GM12801 (cell line): ENCODE measurements around the gene OTOGL.

Experiments
- CTCF ChIP-seq: IDR thresholded peaks from one replicate; pipeline ENCODE4 v1.5.1; 2011; ENCODE audit warnings: control low read depth; ENCODE audit not compliant: insufficient read length; ENCODE audit errors: extremely low read depth

Gene OTOGL

GRCh38 chr12:80175307-80175930 is 76.1 kb downstream of the OTOGL start:
- TF ChIP-seq CTCF, result no peak

GRCh38 chr12:80176706-80177105 is 77.4 kb downstream of the OTOGL start:
- TF ChIP-seq CTCF, result no peak

- TF ChIP-seq CTCF, result no peak
These were observed 79.5 kb downstream of the OTOGL start for GRCh38 chr12:80178846-80179245.

DNA sequence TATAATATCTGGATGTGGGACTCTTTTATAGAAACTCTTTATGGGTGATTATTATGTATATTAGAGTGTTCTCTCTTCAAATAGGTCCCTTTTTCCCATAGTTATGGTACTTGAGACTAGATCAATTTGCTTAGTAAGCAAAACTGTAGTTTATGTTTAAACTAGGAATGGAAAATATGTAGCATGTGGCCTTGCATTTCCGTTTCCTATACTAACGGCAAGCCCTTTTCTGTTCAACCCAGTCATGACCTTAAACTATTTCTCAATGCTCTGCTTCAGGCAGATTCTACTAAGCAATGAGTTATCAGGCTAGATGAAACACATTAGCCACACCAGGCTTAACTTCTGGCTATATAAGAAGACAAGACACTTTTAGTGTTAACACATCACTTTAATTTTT is 84.6 kb downstream of the OTOGL start:
- no peak for TF ChIP-seq CTCF

- no peak for TF ChIP-seq CTCF
These were observed 85.6 kb downstream of the OTOGL start for GRCh38 chr12:80184926-80185325.

DNA sequence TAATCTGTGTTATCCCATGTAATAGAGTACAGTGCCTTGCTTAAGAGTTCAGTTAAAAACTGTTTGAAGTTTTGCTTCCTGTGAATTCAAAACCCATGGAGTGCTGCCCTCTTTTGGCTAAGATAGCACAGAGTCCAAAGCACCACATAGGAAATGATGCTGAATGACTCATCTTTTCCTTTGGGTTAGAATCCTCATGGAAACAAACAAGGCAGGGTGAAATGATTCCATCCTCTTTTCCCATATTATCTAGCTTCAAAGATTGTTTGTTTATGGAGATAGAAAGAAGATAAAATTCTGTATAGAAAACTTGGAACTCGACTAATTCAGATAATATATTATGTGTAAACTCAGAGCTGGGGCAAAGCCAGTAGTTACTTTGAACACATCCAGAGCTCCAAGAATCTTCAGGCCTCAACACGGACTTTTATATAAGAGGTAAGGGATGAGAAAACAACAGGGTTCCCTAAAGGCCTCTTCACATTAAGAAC is 87.4 kb downstream of the OTOGL start:
- TF ChIP-seq CTCF, result no peak

DNA sequence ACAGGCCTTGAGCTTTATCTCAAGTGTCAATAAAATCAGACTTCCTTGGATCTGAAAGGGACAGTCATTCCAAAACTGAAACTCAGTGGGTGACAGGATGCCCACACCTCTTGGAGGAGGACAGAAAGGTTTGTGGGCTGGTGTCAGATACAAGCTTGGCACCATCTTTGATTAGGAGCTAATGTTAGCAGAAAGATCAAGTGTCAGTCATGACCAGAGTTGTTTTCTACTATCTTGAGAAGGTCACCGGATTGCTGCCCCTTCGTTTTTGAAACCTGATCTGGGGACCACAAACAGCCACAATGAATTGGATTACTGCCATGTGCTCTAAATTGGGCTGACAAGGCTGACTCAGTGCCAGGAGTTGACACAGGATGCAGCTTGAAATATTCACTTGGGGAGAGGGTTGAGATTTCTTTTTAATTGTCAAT is 88.3 kb downstream of the OTOGL start:
- TF ChIP-seq CTCF, result no peak
